Measurements from ENCODE around the gene KLHL12. TPM values are rescaled to one million over a fixed set of nuclear protein-coding genes. Genes with fewer than 3 reads are reported as not detected.
"Not testable (repeated sequence)": the region's sequence is repeated elsewhere in the genome, so short reads cannot be mapped to it uniquely, and the experiment has no call there.

Gene KLHL12
- total and polyA plus RNA-seq, 4 donors = 32.3 to 38.8 (median 34.4) TPM

- 54% methylated on average over 1 of the region's 3 CpGs for WGBS (ENCODE audit: insufficient coverage)
- H3K4me1 ChIP-seq (ENCODE audit: control insufficient read depth, insufficient read depth, low read length) = no peaks in the 10 kb centered on the region
- no peaks in the 10 kb centered on the region for H3K27me3 ChIP-seq (ENCODE audit: control insufficient read depth, insufficient read depth, low read length)
- peaks cover 2% of the 10 kb centered on the region for H3K9me3 ChIP-seq (ENCODE audit: control insufficient read depth, insufficient read depth, low read length)
- H3K4me3 ChIP-seq (ENCODE audit: low read depth, low read length) = no peak overlapping the region
- DNase-seq (ENCODE audit: low read depth in 4 of 6, low spot score in 6 of 6) = no peak
- no peak overlapping the region for H3K27ac ChIP-seq (ENCODE audit: low read depth, low read length)
- H3K36me3 ChIP-seq (ENCODE audit: control insufficient read depth, insufficient read depth, low read length) = peaks cover 5% of the 10 kb centered on the region
These were observed 8.8 kb upstream of the KLHL12 start for GRCh38 chr1:202935844-202936243.

GRCh38 chr1:202934755-202935154 is 7.7 kb upstream of the KLHL12 start:
- no CpG with 5 or more reads among the region's 3 CpGs for WGBS (ENCODE audit: insufficient coverage)
- no peak for DNase-seq (ENCODE audit: low read depth in 4 of 6, low spot score in 6 of 6)
- Histone ChIP-seq H3K27ac (ENCODE audit: low read depth, low read length) (no peak overlapping the region), H3K4me1 (ENCODE audit: control insufficient read depth, insufficient read depth, low read length) (no peaks in the 10 kb centered on the region), H3K27me3 (ENCODE audit: control insufficient read depth, insufficient read depth, low read length) (no peaks in the 10 kb centered on the region), H3K36me3 (ENCODE audit: control insufficient read depth, insufficient read depth, low read length) (no peaks in the 10 kb centered on the region), H3K9me3 (ENCODE audit: control insufficient read depth, insufficient read depth, low read length) (peaks cover 2% of the 10 kb centered on the region), H3K4me3 (ENCODE audit: low read depth, low read length) (no peak overlapping the region)

- no peak overlapping the region for H3K4me3 ChIP-seq (ENCODE audit: low read depth, low read length)
- H3K4me1 ChIP-seq (ENCODE audit: control insufficient read depth, insufficient read depth, low read length) = peaks cover under 1% of the 10 kb centered on the region
- no peak overlapping the region for H3K27ac ChIP-seq (ENCODE audit: low read depth, low read length)
- 100% methylated on average over 1 of the region's 2 CpGs for WGBS (ENCODE audit: insufficient coverage)
- H3K36me3 ChIP-seq (ENCODE audit: control insufficient read depth, insufficient read depth, low read length) = no peaks in the 10 kb centered on the region
- peaks cover 2% of the 10 kb centered on the region for H3K9me3 ChIP-seq (ENCODE audit: control insufficient read depth, insufficient read depth, low read length)
- H3K27me3 ChIP-seq (ENCODE audit: control insufficient read depth, insufficient read depth, low read length) = no peaks in the 10 kb centered on the region
- DNase-seq (ENCODE audit: low read depth in 4 of 6, low spot score in 6 of 6) = no peak
These were observed 5.4 kb upstream of the KLHL12 start for GRCh38 chr1:202932476-202932875.

- H3K4me3 ChIP-seq (ENCODE audit: low read depth, low read length) = no peak overlapping the region
- no peaks in the 10 kb centered on the region for H3K9me3 ChIP-seq (ENCODE audit: control insufficient read depth, insufficient read depth, low read length)
These were observed 3.5 kb downstream of the KLHL12 start for GRCh38 chr1:202923533-202923932.

GRCh38 chr1:202919615-202920014 is 7.4 kb downstream of the KLHL12 start:
- DNase-seq (ENCODE audit: low read depth in 4 of 6, low spot score in 6 of 6) = no peak
- H3K36me3 ChIP-seq (ENCODE audit: control insufficient read depth, insufficient read depth, low read length) = peaks cover 14% of the 10 kb centered on the region
- no peaks in the 10 kb centered on the region for H3K27me3 ChIP-seq (ENCODE audit: control insufficient read depth, insufficient read depth, low read length)
- no peak overlapping the region for H3K27ac ChIP-seq (ENCODE audit: low read depth, low read length)
- peaks cover 3% of the 10 kb centered on the region for H3K4me1 ChIP-seq (ENCODE audit: control insufficient read depth, insufficient read depth, low read length)
- no peak overlapping the region for H3K4me3 ChIP-seq (ENCODE audit: low read depth, low read length)
- H3K9me3 ChIP-seq (ENCODE audit: control insufficient read depth, insufficient read depth, low read length) = no peaks in the 10 kb centered on the region

More at GRCh38 chr1:202923533-202923932, 3.5 kb downstream of the KLHL12 start:
- no peaks in the 10 kb centered on the region for H3K27me3 ChIP-seq (ENCODE audit: control insufficient read depth, insufficient read depth, low read length)
- no peak overlapping the region for H3K27ac ChIP-seq (ENCODE audit: low read depth, low read length)
- peaks cover 6% of the 10 kb centered on the region for H3K4me1 ChIP-seq (ENCODE audit: control insufficient read depth, insufficient read depth, low read length)
- H3K36me3 ChIP-seq (ENCODE audit: control insufficient read depth, insufficient read depth, low read length) = no peaks in the 10 kb centered on the region
- no CpG with 5 or more reads among the region's 3 CpGs for WGBS (ENCODE audit: insufficient coverage)
- no peak for DNase-seq (ENCODE audit: low read depth in 4 of 6, low spot score in 6 of 6)

GRCh38 chr1:202915146-202915545 is 11.9 kb downstream of the KLHL12 start:
- Histone ChIP-seq H3K27me3 (ENCODE audit: control insufficient read depth, insufficient read depth, low read length) (no peaks in the 10 kb centered on the region), H3K4me1 (ENCODE audit: control insufficient read depth, insufficient read depth, low read length) (no peaks in the 10 kb centered on the region), H3K4me3 (ENCODE audit: low read depth, low read length) (no peak overlapping the region), H3K36me3 (ENCODE audit: control insufficient read depth, insufficient read depth, low read length) (peaks cover 27% of the 10 kb centered on the region), H3K27ac (ENCODE audit: low read depth, low read length) (no peak overlapping the region), H3K9me3 (ENCODE audit: control insufficient read depth, insufficient read depth, low read length) (no peaks in the 10 kb centered on the region)
- no peak for DNase-seq (ENCODE audit: low read depth in 4 of 6, low spot score in 6 of 6)

GRCh38 chr1:202912476-202912875 is 14.6 kb downstream of the KLHL12 start:
- H3K36me3 ChIP-seq (ENCODE audit: control insufficient read depth, insufficient read depth, low read length) = peaks cover 39% of the 10 kb centered on the region
- H3K9me3 ChIP-seq (ENCODE audit: control insufficient read depth, insufficient read depth, low read length); DNase-seq (ENCODE audit: low read depth in 4 of 6, low spot score in 6 of 6); H3K4me3 ChIP-seq (ENCODE audit: low read depth, low read length); H3K27ac ChIP-seq (ENCODE audit: low read depth, low read length); H3K27me3 ChIP-seq (ENCODE audit: control insufficient read depth, insufficient read depth, low read length); H3K4me1 ChIP-seq (ENCODE audit: control insufficient read depth, insufficient read depth, low read length): not testable (repeated sequence)
- WGBS (ENCODE audit: insufficient coverage) = 96% methylated on average over 4 of the region's 4 CpGs

- DNase-seq (ENCODE audit: low read depth in 4 of 6, low spot score in 6 of 6) = no peak
- H3K27ac ChIP-seq (ENCODE audit: low read depth, low read length) = no peak overlapping the region
- WGBS (ENCODE audit: insufficient coverage) = no CpG with 5 or more reads among the region's 1 CpG
- no peaks in the 10 kb centered on the region for H3K9me3 ChIP-seq (ENCODE audit: control insufficient read depth, insufficient read depth, low read length)
- H3K27me3 ChIP-seq (ENCODE audit: control insufficient read depth, insufficient read depth, low read length) = no peaks in the 10 kb centered on the region
- no peaks in the 10 kb centered on the region for H3K4me1 ChIP-seq (ENCODE audit: control insufficient read depth, insufficient read depth, low read length)
- peaks cover 26% of the 10 kb centered on the region for H3K36me3 ChIP-seq (ENCODE audit: control insufficient read depth, insufficient read depth, low read length)
- H3K4me3 ChIP-seq (ENCODE audit: low read depth, low read length) = no peak overlapping the region
These were observed 17.5 kb downstream of the KLHL12 start for GRCh38 chr1:202909494-202909893.

GRCh38 chr1:202908998-202909397 is 18.0 kb downstream of the KLHL12 start:
- Histone ChIP-seq H3K27ac (ENCODE audit: low read depth, low read length) (no peak overlapping the region), H3K9me3 (ENCODE audit: control insufficient read depth, insufficient read depth, low read length) (no peaks in the 10 kb centered on the region), H3K4me3 (ENCODE audit: low read depth, low read length) (no peak overlapping the region), H3K4me1 (ENCODE audit: control insufficient read depth, insufficient read depth, low read length) (no peaks in the 10 kb centered on the region), H3K27me3 (ENCODE audit: control insufficient read depth, insufficient read depth, low read length) (no peaks in the 10 kb centered on the region), H3K36me3 (ENCODE audit: control insufficient read depth, insufficient read depth, low read length) (peaks cover 24% of the 10 kb centered on the region)
- no peak for DNase-seq (ENCODE audit: low read depth in 4 of 6, low spot score in 6 of 6)
- no CpG with 5 or more reads among the region's 6 CpGs for WGBS (ENCODE audit: insufficient coverage)

- H3K4me3 ChIP-seq (ENCODE audit: low read depth, low read length) = no peak overlapping the region
- WGBS (ENCODE audit: insufficient coverage) = no CpG with 5 or more reads among the region's 4 CpGs
- no peaks in the 10 kb centered on the region for H3K4me1 ChIP-seq (ENCODE audit: control insufficient read depth, insufficient read depth, low read length)
- H3K9me3 ChIP-seq (ENCODE audit: control insufficient read depth, insufficient read depth, low read length) = no peaks in the 10 kb centered on the region
- DNase-seq (ENCODE audit: low read depth in 4 of 6, low spot score in 6 of 6) = no peak
- H3K36me3 ChIP-seq (ENCODE audit: control insufficient read depth, insufficient read depth, low read length) = peaks cover 40% of the 10 kb centered on the region
- no peak overlapping the region for H3K27ac ChIP-seq (ENCODE audit: low read depth, low read length)
- H3K27me3 ChIP-seq (ENCODE audit: control insufficient read depth, insufficient read depth, low read length) = no peaks in the 10 kb centered on the region
These were observed 21.7 kb downstream of the KLHL12 start for GRCh38 chr1:202905331-202905730.

Measured in spinal cord (tissue), 10 donors.